HepG2 (cell line): Measurements from ENCODE around the gene DGCR8. TPM values are rescaled to one million over a fixed set of nuclear protein-coding genes. Genes with fewer than 3 reads are reported as not detected.

Experiments
- ATAC-seq: fragments of 200-7000 bp; cut with Tn5 transposase; 3 replicates; pipeline ENCODE4 v1.9.1; 2020; ENCODE audit warnings: mild to moderate bottlenecking, moderate library complexity
- BruUV-seq: library from RNA; stranded (reverse); fragments of 400-500 nt; replicated peaks from 2 replicates; lab custom pipeline; 2021; lab: Mats Ljungman, UMichigan
- CTCF ChIA-PET: fragments of 300-600 bp; formaldehyde crosslinking; extraction: SDS; loops from one replicate; lab custom pipeline; 2021; ENCODE audit warnings: low total read pairs, inconsistent platforms, low intra/inter-chr PET ratio; lab: Yijun Ruan, JAX
- POLR2A ChIA-PET: fragments of 350-600 bp; sonication (Branson Sonifier 250); formaldehyde crosslinking; loops from one replicate; lab custom pipeline; 2020; ENCODE audit warnings: antibody characterized with exemption, inconsistent platforms; lab: Yijun Ruan, JAX
- DNase-seq: peaks from one replicate; pipeline ENCODE4 v3.0.0-alpha.2; 2015; ENCODE audit warnings: low spot score
- FAIRE-seq: peaks from 3 replicates; lab custom pipeline; 2011; peaks lifted over from hg19 to GRCh38; lab: Jason Lieb, UNC
- H2AFZ ChIP-seq: one replicate; pipeline ENCODE4 v1.6.1; 2011; ENCODE audit warnings: low read length, inconsistent platforms
- H3K27ac ChIP-seq: fragments of 300-600 bp; 3 replicates; pipeline ENCODE4 v1.8.0; 2011; ENCODE audit warnings: mixed run types, mild to moderate bottlenecking, mixed read lengths, low read length, inconsistent platforms; ENCODE audit not compliant: insufficient read depth; ENCODE audit errors: extremely low read length
- H3K27me3 ChIP-seq, 2 experiments: fragments of 200-600 bp in 1 of 2; 2 replicates in 1 of 2; 3 replicates in 1 of 2; pipeline versions ENCODE4 v1.6.0 to v1.8.0; 2011; ENCODE audit warnings: low read length in 2 of 2, mild to moderate bottlenecking in 2 of 2, moderate library complexity in 2 of 2, inconsistent platforms in 1 of 2; ENCODE audit not compliant: insufficient read depth in 2 of 2, control insufficient read depth in 1 of 2
- H3K36me3 ChIP-seq, 2 experiments: fragments of 200-600 bp in 1 of 2; replicated peaks in 1 of 2; 2 replicates in 1 of 2; 3 replicates in 1 of 2; pipeline versions ENCODE4 v1.5.1 to v1.8.0; 2011; ENCODE audit warnings: low read length in 2 of 2, inconsistent platforms in 1 of 2; ENCODE audit not compliant: insufficient read depth in 2 of 2, control insufficient read depth in 1 of 2
- H3K4me1 ChIP-seq: 2 replicates; pipeline ENCODE4 v1.5.1; 2012; ENCODE audit warnings: low read length, inconsistent platforms; ENCODE audit not compliant: insufficient read depth
- H3K4me2 ChIP-seq: 2 replicates; pipeline ENCODE4 v1.6.0; 2011; ENCODE audit warnings: low read depth, low read length, inconsistent platforms
- H3K4me3 ChIP-seq, 3 experiments: fragments of 200-600 bp in 1 of 3; sonication (generic), shearing (Covaris generic) in 1 of 3; replicated peaks in 1 of 3; 2 replicates each; pipeline ENCODE4 v1.5.1; 2011 to 2016; ENCODE audit warnings: low read length in 3 of 3, inconsistent platforms in 2 of 3, low read depth in 2 of 3, mild to moderate bottlenecking in 2 of 3, control low read depth in 1 of 3, mixed read lengths in 1 of 3; ENCODE audit not compliant: insufficient read depth in 1 of 3
- H3K79me2 ChIP-seq: one replicate; pipeline ENCODE4 v1.6.1; 2011; ENCODE audit warnings: low read length, inconsistent platforms; ENCODE audit not compliant: insufficient read depth
- H3K9ac ChIP-seq: 2 replicates; pipeline ENCODE4 v1.6.0; 2011; ENCODE audit warnings: mild to moderate bottlenecking, low read depth, low read length, inconsistent platforms; ENCODE audit not compliant: insufficient read depth
- H3K9me3 ChIP-seq: 2 replicates; pipeline ENCODE4 v1.5.1; 2012; ENCODE audit warnings: mild to moderate bottlenecking, low read length
- H4K20me1 ChIP-seq: 2 replicates; pipeline ENCODE4 v1.6.0; 2011; ENCODE audit warnings: inconsistent platforms, mild to moderate bottlenecking, low read length, moderate library complexity; ENCODE audit not compliant: insufficient read depth
- ARNT2 ChIP-seq: sonication (generic); formaldehyde crosslinking; IDR thresholded peaks from 2 replicates; pipeline ENCODE4 v1.8.0; 2022; ENCODE audit warnings: mild to moderate bottlenecking, low read depth, missing genetic modification reagents, moderate library complexity
- ATAD3A ChIP-seq: sonication (generic); formaldehyde crosslinking; IDR thresholded peaks from 2 replicates; pipeline ENCODE4 v1.4.0; 2020; ENCODE audit warnings: missing genetic modification reagents
- ATM ChIP-seq: fragments of 450-650 bp; IDR thresholded peaks from 2 replicates; pipeline ENCODE4 v1.7.1; 2017; ENCODE audit warnings: mild to moderate bottlenecking, borderline replicate concordance
- ERF ChIP-seq: IDR thresholded peaks from 2 replicates; pipeline ENCODE4 v1.6.1; 2018; ENCODE audit warnings: missing biosample characterization, missing genetic modification reagents
- HNRNPH1 ChIP-seq: fragments of 200-400 bp; formaldehyde crosslinking; optimal IDR thresholded peaks from 2 replicates; pipeline ENCODE3; 2017; ENCODE audit warnings: mild to moderate bottlenecking, low read depth, low read length
- ISL2 ChIP-seq: sonication (generic); formaldehyde crosslinking; IDR thresholded peaks from 2 replicates; pipeline ENCODE4 v1.5.0; 2020; ENCODE audit warnings: missing genetic modification reagents
- MAFK ChIP-seq, 2 experiments: IDR thresholded peaks in 1 of 2; conservative IDR thresholded peaks in 1 of 2; 2 replicates each; pipeline ENCODE4 v1.6.1; 2011; ENCODE audit warnings: improper control_type of control experiment in 2 of 2, low read length in 2 of 2
- NFE2 ChIP-seq: sonication (generic); formaldehyde crosslinking; IDR thresholded peaks from 2 replicates; pipeline ENCODE4 v1.4.0; 2020; ENCODE audit warnings: missing genetic modification reagents
- ZNF431 ChIP-seq: sonication (generic); formaldehyde crosslinking; IDR thresholded peaks from 2 replicates; pipeline ENCODE4 v1.9.0; 2022; ENCODE audit warnings: missing genetic modification reagents, low read depth, mild to moderate bottlenecking, borderline replicate concordance
- ZNF672 ChIP-seq: sonication (generic); formaldehyde crosslinking; IDR thresholded peaks from 2 replicates; pipeline ENCODE4 v1.8.1; 2022; ENCODE audit warnings: missing genetic modification reagents
- ZSCAN25 ChIP-seq: sonication (generic); formaldehyde crosslinking; IDR thresholded peaks from 2 replicates; pipeline ENCODE4 v1.8.0; 2022; ENCODE audit warnings: mild to moderate bottlenecking, missing genetic modification reagents
- WGBS: methylation state at CpG from one replicate; pipeline ENCODE4 v1.1.6; 2017; ENCODE audit warnings: low lambda C conversion rate; 5-methylcytosine and 5-hydroxymethylcytosine counted together
- in situ Hi-C: cut with HindIII; loops from 2 replicates; pipeline ENCODE4 v1.10.0; 2017; ENCODE audit warnings: low pct_unique_long_range_greater_than_20kb; ENCODE audit not compliant: extremely low pct_ligation_motif_present
- intact Hi-C: fragments of 100-400 bp; cut with micrococcal nuclease; formaldehyde crosslinking; loops from one replicate; pipeline ENCODE4 v1.10.0; 2022; ENCODE audit not compliant: unreplicated experiment
- polyA plus RNA-seq, 8 experiments: library from polyadenylated mRNA; depleted of rRNA in 3 of 8; stranded (reverse) in 7 of 8; unstranded in 1 of 8; fragments of >200 nt; fragmentation: Illumina TruSeq in 4 of 8; extraction: Trizol in 4 of 8; gene quantifications; 2 replicates each; pipeline versions ENCODE4 v1.2.1 to v1.2.3, GENCODE V29; 2011 to 2016; ENCODE audit warnings: low read depth in 4 of 8, missing spikeins in 1 of 8, mixed read lengths in 1 of 8; ENCODE audit not compliant: insufficient read depth in 1 of 8
- total RNA-seq, 5 experiments: library from RNA; depleted of rRNA; stranded (reverse); fragments of >200 nt; fragmentation: Illumina TruSeq; extraction: Trizol; gene quantifications; 2 replicates each; pipeline ENCODE4 v1.2.3, GENCODE V29; 2016; ENCODE audit warnings: low read depth in 1 of 5
- TF ChIP-seq, protein P1 (sequence below): sonication (generic); formaldehyde crosslinking; conservative IDR thresholded peaks from 2 replicates; pipeline ENCODE4 v1.4.0; 2020; ENCODE audit warnings: mild to moderate bottlenecking, missing genetic modification reagents, moderate library complexity
- TF ChIP-seq, protein P2 (sequence below): sonication (generic); formaldehyde crosslinking; IDR thresholded peaks from 2 replicates; pipeline ENCODE4 v1.4.0; 2020; ENCODE audit warnings: mild to moderate bottlenecking, missing genetic modification reagents

Gene DGCR8
- total and polyA plus RNA-seq, 2 of the 13 experiments (the other 11 are each of a cell fraction or from before 2014, with no cell fraction given) = 10.2 to 23.2 TPM

DNA sequence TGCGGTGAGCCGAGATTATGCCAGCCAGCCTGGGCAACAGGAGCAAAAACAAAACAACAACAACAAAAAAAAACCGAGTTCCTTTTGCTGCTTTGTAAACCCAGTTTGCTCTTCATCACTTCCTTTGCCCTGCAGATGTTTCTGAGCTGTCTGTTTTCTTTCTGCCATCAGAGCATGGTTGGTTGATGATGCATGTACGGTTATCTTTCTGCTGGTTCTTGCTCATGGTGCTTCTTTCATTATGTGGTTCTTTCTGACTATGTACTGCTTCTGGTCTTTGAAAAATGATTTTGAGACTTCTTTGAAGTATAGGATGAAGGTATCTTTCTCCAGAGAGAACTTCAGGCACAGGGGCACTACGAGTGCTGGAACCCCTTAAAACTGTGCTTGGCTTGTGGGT is 45.9 kb upstream of the DGCR8 start (continued):
- no peak for TF ChIP-seq NFE2
- no peak for TF ChIP-seq ZSCAN25 (CRISPR knock-in tag)
- TF ChIP-seq ZNF672 (CRISPR knock-in tag) = no peak
- no peak for TF ChIP-seq ERF (CRISPR knock-in tag)

DNA sequence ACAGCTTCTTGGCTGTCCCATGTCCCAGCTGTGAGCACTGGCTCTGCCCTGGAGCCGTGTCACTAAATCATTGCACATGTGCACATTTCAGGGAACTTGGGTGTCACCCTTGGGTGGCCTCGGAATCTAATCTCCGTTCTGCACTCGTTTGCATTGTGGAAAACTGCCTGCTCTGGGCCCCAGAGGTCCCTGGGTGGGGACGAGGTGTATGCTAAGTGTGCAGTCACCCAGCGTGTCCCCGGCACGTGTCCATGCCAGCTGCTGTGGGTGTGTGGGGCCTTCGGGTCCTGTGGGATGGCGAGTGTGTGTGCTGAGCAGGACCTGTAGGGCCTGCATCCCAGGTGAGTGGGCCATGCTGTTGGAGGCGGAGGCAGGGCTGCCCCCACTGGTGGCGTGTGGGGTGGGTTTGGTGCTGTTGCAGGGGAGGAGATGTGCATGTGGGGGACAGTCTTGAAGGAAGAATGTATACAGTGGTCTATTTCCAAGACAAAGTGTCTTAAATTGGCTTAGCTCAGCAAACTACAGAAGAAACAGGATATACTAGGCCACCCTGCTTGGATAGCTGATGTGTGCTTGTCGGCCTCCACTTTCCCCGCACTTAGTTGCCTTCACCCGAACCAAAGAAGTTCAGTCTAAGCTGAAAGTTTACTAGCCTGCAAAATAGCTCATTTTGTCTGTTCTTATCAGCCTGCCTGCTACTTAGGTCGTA is 44.5 kb upstream of the DGCR8 start:
- no peaks in the 10 kb centered on the region for H3K4me1 ChIP-seq
- no peaks in the 10 kb centered on the region for H4K20me1 ChIP-seq
- H3K4me2 ChIP-seq = no peak overlapping the region
- BruUV-seq = no TSS peak
- H3K79me2 ChIP-seq = no peaks in the 10 kb centered on the region
- intact Hi-C loops = no loop called here
- in situ Hi-C loops = no loop called here
- H3K27me3 ChIP-seq = no peaks in the 10 kb centered on the region
- ChIA-PET CTCF (no interaction called here), POLR2A (interaction anchor here (0.8 kb wide), 1 partner anchor 73 kb away, joined by 4 read pairs; no protein-coding TSS in a partner anchor)
- H3K9ac ChIP-seq = no peak overlapping the region
- peaks cover 2 to 10% of the 10 kb centered on the region in 2 experiments; a peak in 3 of 5 replicates for H3K36me3 ChIP-seq
- no peak for DNase-seq
- H3K9me3 ChIP-seq = no peaks in the 10 kb centered on the region
- FAIRE-seq = no peak
- 90% methylated on average over 16 of the region's 16 CpGs for WGBS
- peak in 1 of 2 experiments; percentile 56; a peak in 2 of 4 replicates for TF ChIP-seq MAFK (conservative IDR thresholded peaks at IDR 0.05 in 1 of 2, IDR thresholded peaks at IDR 0.05 in 1 of 2; ENCODE audit: low read length in 2 of 2)
- no peak for TF ChIP-seq HNRNPH1
- H3K27ac ChIP-seq = no peak overlapping the region
- no peak overlapping the region for H2AFZ ChIP-seq
- no peak for ATAC-seq
- H3K4me3 ChIP-seq = no peak overlapping the region

DNA sequence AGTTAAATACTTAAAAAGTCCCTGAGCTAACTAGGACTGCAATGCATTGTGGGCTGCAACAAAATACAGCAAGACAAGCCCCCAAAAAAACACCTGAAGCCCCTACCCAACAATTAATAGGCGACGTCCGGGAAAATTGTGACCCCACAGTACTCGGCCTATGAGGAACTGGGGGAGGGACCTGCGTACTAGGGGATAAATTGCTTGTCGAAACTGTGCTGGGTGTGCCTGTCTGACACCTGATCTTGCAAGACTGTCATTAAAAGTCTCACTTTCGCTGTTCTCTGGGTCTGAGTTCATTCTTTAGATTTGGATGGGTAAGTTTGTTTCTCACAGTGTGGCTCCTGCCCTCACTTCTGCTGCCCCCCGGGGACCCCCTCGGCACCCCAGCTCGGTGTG is 44.0 kb upstream of the DGCR8 start:
- FAIRE-seq = no peak
- no TSS peak for BruUV-seq
- Histone ChIP-seq H2AFZ (no peak overlapping the region), H4K20me1 (no peaks in the 10 kb centered on the region), H3K4me2 (no peak overlapping the region), H3K27me3 (no peaks in the 10 kb centered on the region), H3K27ac (no peak overlapping the region), H3K4me3 (no peak overlapping the region), H3K9ac (no peak overlapping the region), H3K4me1 (no peaks in the 10 kb centered on the region), H3K36me3 (peaks cover 2 to 12% of the 10 kb centered on the region in 2 experiments; a peak in 3 of 5 replicates), H3K9me3 (no peaks in the 10 kb centered on the region), H3K79me2 (no peaks in the 10 kb centered on the region)
- in situ Hi-C loops (no loop called here), intact Hi-C loops (no loop called here)
- ChIA-PET CTCF (no interaction called here), POLR2A (interaction anchor here (0.8 kb wide), 1 partner anchor 73 kb away, joined by 4 read pairs; no protein-coding TSS in a partner anchor)
- no peak for ATAC-seq
- no peak for DNase-seq
- WGBS = 96% methylated on average over 10 of the region's 10 CpGs
- TF ChIP-seq ATM = no peak
- TF ChIP-seq, protein P1, sequence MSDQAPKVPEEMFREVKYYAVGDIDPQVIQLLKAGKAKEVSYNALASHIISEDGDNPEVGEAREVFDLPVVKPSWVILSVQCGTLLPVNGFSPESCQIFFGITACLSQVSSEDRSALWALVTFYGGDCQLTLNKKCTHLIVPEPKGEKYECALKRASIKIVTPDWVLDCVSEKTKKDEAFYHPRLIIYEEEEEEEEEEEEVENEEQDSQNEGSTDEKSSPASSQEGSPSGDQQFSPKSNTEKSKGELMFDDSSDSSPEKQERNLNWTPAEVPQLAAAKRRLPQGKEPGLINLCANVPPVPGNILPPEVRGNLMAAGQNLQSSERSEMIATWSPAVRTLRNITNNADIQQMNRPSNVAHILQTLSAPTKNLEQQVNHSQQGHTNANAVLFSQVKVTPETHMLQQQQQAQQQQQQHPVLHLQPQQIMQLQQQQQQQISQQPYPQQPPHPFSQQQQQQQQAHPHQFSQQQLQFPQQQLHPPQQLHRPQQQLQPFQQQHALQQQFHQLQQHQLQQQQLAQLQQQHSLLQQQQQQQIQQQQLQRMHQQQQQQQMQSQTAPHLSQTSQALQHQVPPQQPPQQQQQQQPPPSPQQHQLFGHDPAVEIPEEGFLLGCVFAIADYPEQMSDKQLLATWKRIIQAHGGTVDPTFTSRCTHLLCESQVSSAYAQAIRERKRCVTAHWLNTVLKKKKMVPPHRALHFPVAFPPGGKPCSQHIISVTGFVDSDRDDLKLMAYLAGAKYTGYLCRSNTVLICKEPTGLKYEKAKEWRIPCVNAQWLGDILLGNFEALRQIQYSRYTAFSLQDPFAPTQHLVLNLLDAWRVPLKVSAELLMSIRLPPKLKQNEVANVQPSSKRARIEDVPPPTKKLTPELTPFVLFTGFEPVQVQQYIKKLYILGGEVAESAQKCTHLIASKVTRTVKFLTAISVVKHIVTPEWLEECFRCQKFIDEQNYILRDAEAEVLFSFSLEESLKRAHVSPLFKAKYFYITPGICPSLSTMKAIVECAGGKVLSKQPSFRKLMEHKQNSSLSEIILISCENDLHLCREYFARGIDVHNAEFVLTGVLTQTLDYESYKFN = no peak
- no peak for TF ChIP-seq ZNF431 (CRISPR knock-in tag)
- TF ChIP-seq ARNT2 = no peak
- TF ChIP-seq, protein P2, sequence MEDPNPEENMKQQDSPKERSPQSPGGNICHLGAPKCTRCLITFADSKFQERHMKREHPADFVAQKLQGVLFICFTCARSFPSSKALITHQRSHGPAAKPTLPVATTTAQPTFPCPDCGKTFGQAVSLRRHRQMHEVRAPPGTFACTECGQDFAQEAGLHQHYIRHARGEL (CRISPR knock-in tag) = no peak
- TF ChIP-seq ISL2 (CRISPR knock-in tag) = no peak
- no peak for TF ChIP-seq ATAD3A
